GM21381 (cell line): ENCODE data around the gene TSPY2.
"Not testable (repeated sequence)": the region's sequence is repeated elsewhere in the genome, so short reads cannot be mapped to it uniquely, and the experiment has no call there.

Experiments used
- ATAC-seq: cut with Tn5 transposase; IDR thresholded peaks from one replicate; pipeline ENCODE4 v1.9.1; 2021; ENCODE audit warnings: mild to moderate bottlenecking, moderate library complexity; ENCODE audit not compliant: unreplicated experiment

TSPY2 gene, protein sequence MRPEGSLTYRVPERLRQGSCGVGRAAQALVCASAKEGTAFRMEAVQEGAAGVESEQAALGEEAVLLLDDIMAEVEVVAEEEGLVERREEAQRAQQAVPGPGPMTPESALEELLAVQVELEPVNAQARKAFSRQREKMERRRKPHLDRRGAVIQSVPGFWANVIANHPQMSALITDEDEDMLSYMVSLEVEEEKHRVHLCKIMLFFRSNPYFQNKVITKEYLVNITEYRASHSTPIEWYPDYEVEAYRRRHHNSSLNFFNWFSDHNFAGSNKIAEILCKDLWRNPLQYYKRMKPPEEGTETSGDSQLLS

DNA sequence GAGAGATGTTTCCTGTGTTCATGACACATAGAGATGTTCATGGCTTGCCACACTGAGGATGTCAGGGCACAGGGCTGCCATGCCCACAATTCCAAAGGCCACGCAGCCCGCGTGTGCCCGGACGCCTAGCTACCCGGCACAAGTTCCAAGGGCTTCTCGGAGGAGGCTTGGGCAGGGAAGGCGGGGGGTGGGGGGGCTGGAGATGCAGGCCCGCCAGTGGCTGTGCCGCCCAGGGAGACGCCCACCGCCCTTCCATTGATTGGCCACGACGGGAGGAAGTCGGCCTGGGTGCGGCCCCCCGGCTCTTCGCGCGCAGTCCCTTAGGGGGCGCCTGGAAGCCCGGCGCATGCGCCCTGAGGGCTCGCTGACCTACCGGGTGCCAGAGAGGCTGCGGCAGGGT is at the start of gene TSPY2:
Gene TSPY2 (plus strand): TSS at position 301 of the 400 bp plus-strand sequence. CDS start 46 bp downstream, at position 347.
- ATAC-seq = not testable (repeated sequence)

DNA sequence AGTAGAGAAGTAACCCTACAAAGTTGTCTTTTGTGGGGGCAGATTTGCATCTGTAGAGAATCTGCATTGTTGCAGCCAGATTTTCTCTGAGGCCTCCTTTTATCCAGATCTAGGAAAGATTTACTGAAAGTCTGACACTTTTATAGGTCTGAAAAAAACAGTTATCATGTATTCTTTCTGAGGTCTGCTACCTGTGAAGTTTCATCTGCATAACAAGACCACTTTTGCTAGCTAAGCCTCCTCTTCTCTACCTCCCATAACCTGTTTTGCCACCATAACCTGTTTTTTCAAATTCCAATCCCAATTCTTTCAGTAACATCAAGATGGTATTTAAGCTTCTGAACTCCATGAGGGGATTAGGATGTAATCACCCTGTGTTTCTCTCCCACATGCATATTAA is 36.5 kb upstream of the TSPY2 start:
- ATAC-seq = not testable (repeated sequence)

DNA sequence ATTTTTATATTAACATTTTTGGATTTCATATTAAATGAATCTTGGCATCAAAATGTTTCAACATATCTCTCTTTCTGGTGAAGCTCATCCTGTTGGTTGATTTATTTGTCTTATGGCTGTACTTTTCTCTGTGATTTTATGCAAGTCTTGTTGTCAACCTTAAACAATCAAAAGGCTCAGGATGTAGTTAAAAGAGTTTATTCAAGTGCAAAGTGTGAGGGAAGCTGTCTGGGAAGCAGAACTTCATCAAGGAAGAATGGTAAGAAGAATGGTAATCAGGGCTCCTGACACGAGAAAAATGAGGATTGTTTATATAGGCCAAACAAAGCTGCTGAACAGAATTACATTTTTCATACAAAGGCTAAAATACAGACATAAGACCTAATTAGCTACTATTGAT is 29.0 kb upstream of the TSPY2 start:
- ATAC-seq = not testable (repeated sequence)

DNA sequence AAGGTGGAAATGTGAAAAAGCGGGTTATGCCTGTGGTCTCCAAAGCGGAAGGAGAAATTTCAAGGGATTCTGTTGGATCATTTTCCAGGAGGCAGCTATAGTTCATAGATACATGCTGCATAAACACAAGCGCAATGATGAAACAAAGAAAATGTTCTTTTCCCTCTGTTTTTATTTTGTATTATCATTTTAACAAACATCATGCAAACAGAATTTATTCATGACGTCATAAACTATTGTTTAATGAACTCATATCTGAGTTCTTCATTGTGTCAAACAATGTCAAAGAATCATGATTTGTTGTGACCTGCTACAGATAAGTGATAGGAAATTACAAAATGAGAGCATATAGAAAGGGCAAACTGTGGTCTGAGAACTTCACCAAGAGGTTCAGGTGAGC is 23.8 kb downstream of the TSPY2 start:
- not testable (repeated sequence) for ATAC-seq
